HCT116 (cell line): ENCODE measurements around the gene TAS2R7. TPM values are rescaled to one million over a fixed set of nuclear protein-coding genes. Genes with fewer than 3 reads are reported as not detected.

Experiments used
- ATAC-seq: fragments of 200-7000 bp; cut with Tn5 transposase; 2 replicates; pipeline ENCODE4 v1.9.1; 2020; ENCODE audit warnings: mild to moderate bottlenecking, moderate library complexity
- BruUV-seq: library from RNA; stranded (reverse); fragments of 400-500 nt; replicated peaks from 2 replicates; lab custom pipeline; 2021; lab: Mats Ljungman, UMichigan
- CTCF ChIA-PET: fragments of 300-600 bp; sonication (Branson Sonifier 250); formaldehyde crosslinking; loops from one replicate; lab custom pipeline; 2021; ENCODE audit warnings: antibody characterized with exemption; lab: Charles Lee
- POLR2A ChIA-PET: fragments of 300-600, 350-600 bp; sonication (Branson Sonifier 250); formaldehyde crosslinking; loops from one replicate; lab custom pipeline; 2021; ENCODE audit warnings: antibody characterized with exemption; lab: Charles Lee
- RAD21 ChIA-PET, 2 experiments: fragments of 300-600 bp; sonication (Branson Sonifier 250); formaldehyde crosslinking; loops; one replicate each; lab custom pipeline; 2023; ENCODE audit warnings: low total read pairs in 2 of 2; ENCODE audit not compliant: uncharacterized antibody in 2 of 2, unreplicated experiment in 2 of 2, low non-redundant PET in 1 of 2; lab: Charles Lee
- DNase-seq: peaks from one replicate; pipeline ENCODE4 v3.0.0-alpha.2; 2010; ENCODE audit warnings: low read depth, low spot score
- H2AFZ ChIP-seq: fragments of 200-600 bp; shearing (Covaris generic), sonication (generic); 2 replicates; pipeline ENCODE4 v1.6.1; 2017; ENCODE audit warnings: low read depth, mixed run types, mixed read lengths, antibody characterized with exemption, low read length; ENCODE audit not compliant: poor library complexity, severe bottlenecking
- H3K27ac ChIP-seq: 2 replicates; pipeline ENCODE4 v1.5.1; 2012; ENCODE audit warnings: low read depth, low read length
- H3K27me3 ChIP-seq: fragments of 200-600 bp; sonication (generic); 2 replicates; pipeline ENCODE4 v1.6.1; 2016; ENCODE audit warnings: mixed run types, low read length, mixed read lengths; ENCODE audit not compliant: insufficient read depth
- H3K36me3 ChIP-seq, 2 experiments: fragments of 200-500 bp in 1 of 2; fragments of 200-600 bp in 1 of 2; sonication (Bioruptor generic) in 1 of 2; sonication (generic) in 1 of 2; 2 replicates each; pipeline versions ENCODE4 v1.5.1 to v1.6.1; 2014 to 2016; ENCODE audit warnings: low read length in 2 of 2, inconsistent platforms in 1 of 2, mixed read lengths in 1 of 2, mixed run types in 1 of 2; ENCODE audit not compliant: insufficient read depth in 2 of 2, control insufficient read depth in 1 of 2
- H3K4me1 ChIP-seq, 2 experiments: fragments of 200-600 bp in 1 of 2; sonication (generic) in 1 of 2; 2 replicates each; pipeline versions ENCODE4 v1.5.1 to v1.6.1; 2012 to 2017; ENCODE audit warnings: low read length in 2 of 2, inconsistent platforms in 1 of 2, mild to moderate bottlenecking in 1 of 2, mixed read lengths in 1 of 2, mixed run types in 1 of 2, moderate library complexity in 1 of 2; ENCODE audit not compliant: insufficient read depth in 2 of 2, control insufficient read depth in 1 of 2
- H3K4me2 ChIP-seq: fragments of 200-600 bp; sonication (generic); 2 replicates; pipeline ENCODE4 v1.6.1; 2017; ENCODE audit warnings: mixed run types, low read length, mixed read lengths
- H3K4me3 ChIP-seq, 2 experiments: fragments of 200-600 bp in 1 of 2; sonication (generic) in 1 of 2; replicated peaks in 1 of 2; 2 replicates each; pipeline ENCODE4 v1.5.1; 2011 to 2016; ENCODE audit warnings: low read length in 2 of 2, control low read depth in 1 of 2, low read depth in 1 of 2, mild to moderate bottlenecking in 1 of 2, mixed read lengths in 1 of 2, mixed run types in 1 of 2
- H3K79me2 ChIP-seq: fragments of 200-600 bp; sonication (generic); 2 replicates; pipeline ENCODE4 v1.6.1; 2017; ENCODE audit warnings: mild to moderate bottlenecking, mixed run types, low read length, moderate library complexity, mixed read lengths; ENCODE audit not compliant: insufficient read depth
- H3K9ac ChIP-seq: fragments of 200-600 bp; sonication (generic); 2 replicates; pipeline ENCODE4 v1.6.1; 2016; ENCODE audit warnings: low read length, mixed read lengths
- H3K9me2 ChIP-seq: fragments of 200-600 bp; sonication (generic), shearing (Covaris generic); 2 replicates; pipeline ENCODE4 v1.6.1; 2017; ENCODE audit warnings: mixed run types, mild to moderate bottlenecking, moderate library complexity; ENCODE audit not compliant: insufficient read depth
- H3K9me3 ChIP-seq, 2 experiments: fragments of 200-500 bp in 1 of 2; fragments of 200-600 bp in 1 of 2; sonication (Bioruptor generic) in 1 of 2; sonication (generic) in 1 of 2; 2 replicates each; pipeline ENCODE4 v1.6.1; 2014 to 2017; ENCODE audit warnings: low read length in 2 of 2, mixed read lengths in 2 of 2, inconsistent platforms in 1 of 2, low read depth in 1 of 2, mild to moderate bottlenecking in 1 of 2, mixed run types in 1 of 2, moderate library complexity in 1 of 2; ENCODE audit not compliant: control insufficient read depth in 1 of 2, insufficient read depth in 1 of 2
- H4K20me1 ChIP-seq: fragments of 200-600 bp; sonication (generic), shearing (Covaris generic); 2 replicates; pipeline ENCODE4 v1.6.1; 2017; ENCODE audit warnings: mixed run types, mild to moderate bottlenecking, moderate library complexity; ENCODE audit not compliant: insufficient read depth
- CTCF ChIP-seq, 3 experiments: fragments of 200-600 bp in 1 of 3; sonication (generic) in 1 of 3; IDR thresholded peaks in 2 of 3; conservative IDR thresholded peaks in 1 of 3; 2 replicates each; pipeline ENCODE4 v1.5.1; 2012 to 2017; ENCODE audit warnings: low read depth in 2 of 3, low read length in 2 of 3, antibody characterized with exemption in 1 of 3, borderline replicate concordance in 1 of 3, control low read depth in 1 of 3, mild to moderate bottlenecking in 1 of 3, mixed read lengths in 1 of 3, mixed run types in 1 of 3, moderate library complexity in 1 of 3; ENCODE audit not compliant: insufficient read depth in 1 of 3
- EGR1 ChIP-seq: IDR thresholded peaks from 2 replicates; pipeline ENCODE4 v1.6.1; 2012; ENCODE audit warnings: low read depth
- ELF1 ChIP-seq: IDR thresholded peaks from 2 replicates; pipeline ENCODE4 v1.6.1; 2012; ENCODE audit warnings: low read depth, borderline replicate concordance
- EZH2 ChIP-seq: fragments of 200-600 bp; sonication (generic); IDR thresholded peaks from 2 replicates; pipeline ENCODE4 v1.6.1; 2017; ENCODE audit warnings: antibody characterized with exemption, mixed run types
- FOSL1 ChIP-seq: IDR thresholded peaks from 2 replicates; pipeline ENCODE4 v1.6.1; 2012; ENCODE audit warnings: low read depth
- POLR2A ChIP-seq: IDR thresholded peaks from 2 replicates; pipeline ENCODE4 v1.7.0; 2011; ENCODE audit warnings: borderline replicate concordance; ENCODE audit not compliant: insufficient read depth, insufficient read length; ENCODE audit errors: extremely low read depth
- RAD21 ChIP-seq: IDR thresholded peaks from 2 replicates; pipeline ENCODE4 v1.6.1; 2012; ENCODE audit warnings: low read depth, mild to moderate bottlenecking
- SRF ChIP-seq: IDR thresholded peaks from 2 replicates; pipeline ENCODE4 v1.6.1; 2012; ENCODE audit warnings: low read depth
- YY1 ChIP-seq: IDR thresholded peaks from 2 replicates; pipeline ENCODE4 v1.6.1; 2011; ENCODE audit warnings: low read length, low read depth, moderate library complexity, mild to moderate bottlenecking; ENCODE audit not compliant: insufficient replicate concordance; ENCODE audit errors: extremely low read depth
- ZFX ChIP-seq: fragments of 450-650 bp; IDR thresholded peaks from 2 replicates; pipeline ENCODE4 v1.6.1; 2017
- intact Hi-C: fragments of 100-400 bp; cut with micrococcal nuclease; formaldehyde crosslinking; loops from 2 replicates; pipeline ENCODE4 v1.10.0; 2022
- total RNA-seq: library from RNA; stranded (reverse); gene quantifications from one replicate; pipeline ENCODE4 v1.2.1, GENCODE V29; 2021; ENCODE audit not compliant: unreplicated experiment

Gene TAS2R7
- total RNA-seq, 1 experiment from 2014 or later = not detected

GRCh38 chr12:10779103-10779502 lies 23.3 kb downstream of the TAS2R7 start (continued):
- TF ChIP-seq RAD21 (no peak), CTCF (IDR thresholded peaks at IDR 0.05 in 2 of 3, conservative IDR thresholded peaks at IDR 0.05 in 1 of 3; ENCODE audit: borderline replicate concordance in 1 of 3, insufficient read depth in 1 of 3, low read depth in 2 of 3, low read length in 2 of 3) (no peak), EGR1 (no peak), ELF1 (no peak), EZH2 (no peak), YY1 (no peak), POLR2A (no peak)

- Histone ChIP-seq H3K9ac (no peak overlapping the region), H3K79me2 (no peaks in the 10 kb centered on the region), H3K4me3 (no peak overlapping the region), H3K4me2 (no peak overlapping the region), H3K4me1 (no peaks in the 10 kb centered on the region), H3K9me3 (no peaks in the 10 kb centered on the region), H3K27me3 (peaks cover 29% of the 10 kb centered on the region), H3K9me2 (no peaks in the 10 kb centered on the region), H2AFZ (no peak overlapping the region), H4K20me1 (no peaks in the 10 kb centered on the region), H3K27ac (no peak overlapping the region), H3K36me3 (no peaks in the 10 kb centered on the region)
- no TSS peak for BruUV-seq
- ChIA-PET RAD21 (interaction anchor here (0.5 to 1.5 kb wide), 10 partner anchors 8 to 1262 kb away, joined by 3 to 19 read pairs (median 3); partner anchors contain the start of gene SMIM10L1 (in 1 of the 2)), POLR2A (no interaction called here), CTCF (interaction anchor here (0.6 to 7.6 kb wide), 23 partner anchors 13 to 1265 kb away, joined by 3 to 131 read pairs (median 6); partner anchors contain the start of gene SMIM10L1)
- DNase-seq (peak; percentile 26), ATAC-seq (peak; percentile 68)
- no peak for TF ChIP-seq YY1
- TF ChIP-seq ZFX = no peak
- TF ChIP-seq RAD21 = peak; percentile 85
- TF ChIP-seq FOSL1 = no peak
- no peak for TF ChIP-seq SRF
- peak; percentile 39 to 88 (median 71); a peak in 4 of 6 replicates for TF ChIP-seq CTCF (IDR thresholded peaks at IDR 0.05 in 2 of 3, conservative IDR thresholded peaks at IDR 0.05 in 1 of 3; ENCODE audit: borderline replicate concordance in 1 of 3, insufficient read depth in 1 of 3, low read depth in 2 of 3, low read length in 2 of 3)
- intact Hi-C loops = loop anchor here (1.0 to 2.0 kb wide), 3 partner anchors 428 to 1262 kb away; no protein-coding TSS in a partner anchor
Measured at GRCh38 chr12:10771132-10771733, 31.2 kb downstream of the TAS2R7 start.
